Calu3 (cell line): ENCODE results near the gene PTCH2. TPM values are rescaled to one million over a fixed set of nuclear protein-coding genes. Genes with fewer than 3 reads are reported as not detected.

Experiments
- BruUV-seq: library from RNA; stranded (reverse); fragments of 400-500 nt; replicated peaks from 2 replicates; lab custom pipeline; 2021; lab: Mats Ljungman, UMichigan
- CTCF ChIA-PET: fragments of 300-600 bp; sonication (Branson Sonifier 250); formaldehyde crosslinking; loops from one replicate; lab custom pipeline; 2022; ENCODE audit warnings: antibody characterized with exemption; lab: Charles Lee
- DNase-seq: peaks from one replicate; pipeline ENCODE4 v3.0.0; 2022
- H3K27ac Mint-ChIP-seq: one replicate; pipeline ENCODE4 v1.8.0; 2022; ENCODE audit warnings: mixed read lengths; ENCODE audit not compliant: unreplicated experiment
- H3K27me3 Mint-ChIP-seq: one replicate; pipeline ENCODE4 v1.8.0; 2022; ENCODE audit warnings: mixed read lengths; ENCODE audit not compliant: unreplicated experiment
- H3K36me3 Mint-ChIP-seq: one replicate; pipeline ENCODE4 v1.8.0; 2022; ENCODE audit warnings: mild to moderate bottlenecking, moderate library complexity, mixed read lengths; ENCODE audit not compliant: insufficient read depth, unreplicated experiment
- H3K4me1 Mint-ChIP-seq: one replicate; pipeline ENCODE4 v1.8.0; 2022; ENCODE audit warnings: mild to moderate bottlenecking, low read depth, mixed read lengths; ENCODE audit not compliant: unreplicated experiment
- H3K4me3 Mint-ChIP-seq: one replicate; pipeline ENCODE4 v1.8.0; 2022; ENCODE audit warnings: mild to moderate bottlenecking, low read depth, moderate library complexity, mixed read lengths; ENCODE audit not compliant: unreplicated experiment
- H3K9me3 Mint-ChIP-seq: one replicate; pipeline ENCODE4 v1.8.0; 2022; ENCODE audit warnings: low read depth, mixed read lengths; ENCODE audit not compliant: unreplicated experiment
- intact Hi-C: fragments of 100-400 bp; cut with micrococcal nuclease; formaldehyde crosslinking; loops from one replicate; pipeline ENCODE4 v1.10.0; 2022; ENCODE audit not compliant: unreplicated experiment
- total RNA-seq: library from RNA; stranded (reverse); gene quantifications from 2 replicates; pipeline ENCODE4 v1.2.3, GENCODE V29; 2022
- TF ChIP-seq, protein P1 (sequence below): fragments of 200-600 bp; IDR thresholded peaks from one replicate; pipeline ENCODE4 v1.8.0; 2022; ENCODE audit warnings: antibody characterized with exemption; ENCODE audit not compliant: unreplicated experiment

Gene PTCH2
- total RNA-seq, 1 experiment from 2014 or later = 0.78 TPM

DNA sequence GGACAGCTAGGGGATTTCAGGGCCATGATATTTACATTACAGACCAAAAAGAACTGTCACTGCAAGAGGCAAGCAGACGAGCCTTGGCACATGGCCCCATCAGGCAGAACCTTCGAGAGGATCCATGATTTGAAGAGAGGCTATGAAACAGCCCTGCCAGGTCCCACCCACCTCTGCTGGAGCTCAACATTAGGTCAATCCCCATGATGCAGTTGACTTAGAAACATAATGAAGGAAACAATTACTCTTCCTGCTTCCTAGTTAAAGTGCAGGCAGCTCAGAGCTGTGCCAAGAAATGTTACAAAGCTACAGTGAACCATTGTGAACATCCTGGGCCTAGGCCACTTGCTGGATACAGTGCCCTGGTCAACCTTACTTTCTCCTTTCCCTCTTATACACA lies 41.7 kb upstream of the PTCH2 start:
- Mint-ChIP-seq H3K27me3 (no peaks in the 10 kb centered on the region), H3K9me3 (peaks cover 3% of the 10 kb centered on the region), H3K27ac (no peak overlapping the region), H3K4me3 (no peak overlapping the region), H3K4me1 (no peaks in the 10 kb centered on the region), H3K36me3 (peaks cover 4% of the 10 kb centered on the region)
- BruUV-seq = no TSS peak
- intact Hi-C loops = no loop called here
- TF ChIP-seq, protein P1, sequence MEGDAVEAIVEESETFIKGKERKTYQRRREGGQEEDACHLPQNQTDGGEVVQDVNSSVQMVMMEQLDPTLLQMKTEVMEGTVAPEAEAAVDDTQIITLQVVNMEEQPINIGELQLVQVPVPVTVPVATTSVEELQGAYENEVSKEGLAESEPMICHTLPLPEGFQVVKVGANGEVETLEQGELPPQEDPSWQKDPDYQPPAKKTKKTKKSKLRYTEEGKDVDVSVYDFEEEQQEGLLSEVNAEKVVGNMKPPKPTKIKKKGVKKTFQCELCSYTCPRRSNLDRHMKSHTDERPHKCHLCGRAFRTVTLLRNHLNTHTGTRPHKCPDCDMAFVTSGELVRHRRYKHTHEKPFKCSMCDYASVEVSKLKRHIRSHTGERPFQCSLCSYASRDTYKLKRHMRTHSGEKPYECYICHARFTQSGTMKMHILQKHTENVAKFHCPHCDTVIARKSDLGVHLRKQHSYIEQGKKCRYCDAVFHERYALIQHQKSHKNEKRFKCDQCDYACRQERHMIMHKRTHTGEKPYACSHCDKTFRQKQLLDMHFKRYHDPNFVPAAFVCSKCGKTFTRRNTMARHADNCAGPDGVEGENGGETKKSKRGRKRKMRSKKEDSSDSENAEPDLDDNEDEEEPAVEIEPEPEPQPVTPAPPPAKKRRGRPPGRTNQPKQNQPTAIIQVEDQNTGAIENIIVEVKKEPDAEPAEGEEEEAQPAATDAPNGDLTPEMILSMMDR = no peak
- CTCF ChIA-PET = no interaction called here
- no peak for DNase-seq

DNA sequence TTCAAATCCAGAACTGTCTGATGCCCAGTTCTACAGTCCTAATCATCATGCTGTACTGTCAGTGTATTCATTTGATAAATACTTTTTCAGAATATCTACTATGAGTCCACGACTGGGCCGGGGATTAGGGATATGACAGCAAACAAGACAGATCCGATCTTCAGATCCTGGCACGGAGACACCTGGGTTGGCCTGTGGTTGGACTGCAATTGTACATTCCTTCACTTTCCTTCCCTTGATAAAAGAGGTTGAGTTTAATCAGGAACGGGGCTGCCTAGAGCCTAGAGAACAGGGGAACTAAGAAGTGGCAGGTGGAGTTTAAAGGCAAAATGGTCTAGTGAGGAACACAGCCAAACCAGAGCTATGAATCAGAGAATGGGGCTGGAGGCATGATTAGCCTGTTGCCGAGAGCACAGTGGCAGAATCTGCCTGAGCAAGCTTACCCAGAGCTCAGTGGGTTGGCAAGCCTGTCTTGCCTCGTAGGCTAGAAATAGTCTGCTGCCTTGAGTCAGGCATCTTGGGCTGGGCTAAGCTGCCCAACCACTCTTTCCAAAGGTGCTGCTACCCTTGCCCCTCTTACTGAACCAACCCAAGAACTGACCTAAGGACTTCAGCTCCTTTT lies 38.1 kb upstream of the PTCH2 start:
- intact Hi-C loops = no loop called here
- CTCF ChIA-PET = interaction anchor here (0.6 kb wide), 1 partner anchor 8 kb away, joined by 3 read pairs; no protein-coding TSS in a partner anchor
- no TSS peak for BruUV-seq
- Mint-ChIP-seq H3K4me1 (no peaks in the 10 kb centered on the region), H3K4me3 (no peak overlapping the region), H3K27me3 (no peaks in the 10 kb centered on the region), H3K27ac (no peak overlapping the region), H3K9me3 (no peaks in the 10 kb centered on the region), H3K36me3 (peaks cover 4% of the 10 kb centered on the region)
- no peak for DNase-seq
- TF ChIP-seq, protein P1 = no peak

DNA sequence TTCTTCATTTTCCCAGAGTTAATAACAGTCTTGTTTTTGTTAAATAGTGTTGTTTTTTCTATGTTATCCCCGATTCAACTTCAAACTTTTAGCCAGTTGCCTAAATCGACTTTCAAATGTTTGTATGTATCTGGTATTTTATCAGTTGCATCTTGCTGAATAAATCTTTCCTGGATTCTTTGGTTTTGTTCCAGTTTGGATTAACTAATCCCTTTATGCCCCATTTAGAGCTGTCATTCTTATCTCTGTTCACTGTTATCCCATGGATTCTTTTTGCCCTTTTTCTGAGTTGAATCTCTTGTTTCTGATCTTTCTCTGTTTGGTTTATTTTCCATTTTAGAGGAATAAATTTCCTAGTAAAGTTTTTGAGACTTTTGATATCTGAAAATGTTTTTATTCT lies 31.1 kb upstream of the PTCH2 start:
- H3K27ac Mint-ChIP-seq = no peak overlapping the region
- BruUV-seq = no TSS peak
- no peaks in the 10 kb centered on the region for H3K36me3 Mint-ChIP-seq
- intact Hi-C loops = no loop called here
- TF ChIP-seq, protein P1 = no peak
- no peaks in the 10 kb centered on the region for H3K9me3 Mint-ChIP-seq
- H3K27me3 Mint-ChIP-seq = no peaks in the 10 kb centered on the region
- DNase-seq = no peak
- no peaks in the 10 kb centered on the region for H3K4me1 Mint-ChIP-seq
- H3K4me3 Mint-ChIP-seq = no peak overlapping the region
- CTCF ChIA-PET = no interaction called here

DNA sequence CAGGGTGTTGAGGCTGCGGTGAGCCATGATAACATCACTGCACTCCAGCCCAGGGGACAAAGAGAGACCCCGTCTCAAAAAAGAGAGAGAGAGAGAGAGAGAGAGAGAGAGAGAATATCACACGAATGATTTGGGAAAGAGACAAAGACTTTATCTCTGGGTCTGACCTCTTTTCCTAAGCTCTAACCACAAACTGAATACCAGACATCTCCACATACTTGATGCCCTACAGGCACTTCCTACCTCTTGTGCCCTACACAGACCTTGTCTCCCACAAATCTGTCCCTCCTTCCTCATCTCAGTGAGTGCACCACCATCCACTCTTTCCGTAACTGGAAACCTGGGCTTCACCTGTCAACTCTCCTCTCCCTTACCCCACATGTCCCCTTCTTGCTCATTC lies 27.0 kb upstream of the PTCH2 start:
- DNase-seq = no peak
- no peak overlapping the region for H3K4me3 Mint-ChIP-seq
- H3K27ac Mint-ChIP-seq = no peak overlapping the region
- H3K4me1 Mint-ChIP-seq = no peaks in the 10 kb centered on the region
- no TSS peak for BruUV-seq
- H3K9me3 Mint-ChIP-seq = no peaks in the 10 kb centered on the region
- TF ChIP-seq, protein P1 = no peak
- intact Hi-C loops = no loop called here
- no peaks in the 10 kb centered on the region for H3K27me3 Mint-ChIP-seq
- CTCF ChIA-PET = no interaction called here
- H3K36me3 Mint-ChIP-seq = no peaks in the 10 kb centered on the region
